GM18505 (cell line): ENCODE measurements around the gene CCDC82.

Experiments used
- ATAC-seq: cut with Tn5 transposase; IDR thresholded peaks from one replicate; pipeline ENCODE4 v1.9.1; 2021; ENCODE audit not compliant: unreplicated experiment
- POLR2A ChIP-seq: IDR thresholded peaks from 4 replicates; pipeline ENCODE4 v1.6.1; 2011; ENCODE audit warnings: borderline replicate concordance; ENCODE audit not compliant: insufficient read depth, insufficient read length; ENCODE audit errors: extremely low read depth

CCDC82 gene

GRCh38 chr11:96316869-96317268 is 72.8 kb downstream of the CCDC82 start:
- ATAC-seq: no peak

GRCh38 chr11:96315476-96315875 is 74.2 kb downstream of the CCDC82 start:
- ATAC-seq: no peak
- no peak for TF ChIP-seq POLR2A

More at GRCh38 chr11:96316869-96317268, 72.8 kb downstream of the CCDC82 start:
- no peak for TF ChIP-seq POLR2A

- ATAC-seq: no peak
- TF ChIP-seq POLR2A: no peak
Observed at GRCh38 chr11:96314326-96315020, 75.2 kb downstream of the CCDC82 start.

GRCh38 chr11:96313163-96313562 is 76.5 kb downstream of the CCDC82 start:
- TF ChIP-seq POLR2A: no peak
- ATAC-seq: no peak

- no peak for ATAC-seq
- TF ChIP-seq POLR2A: no peak
Observed at GRCh38 chr11:96311120-96311568, 78.6 kb downstream of the CCDC82 start.

- no peak for TF ChIP-seq POLR2A
- no peak for ATAC-seq
Observed at GRCh38 chr11:96310236-96310635, 79.5 kb downstream of the CCDC82 start.

GRCh38 chr11:96309643-96310017 is 80.1 kb downstream of the CCDC82 start:
- no peak for ATAC-seq
- TF ChIP-seq POLR2A: no peak

GRCh38 chr11:96309016-96309642 is 80.6 kb downstream of the CCDC82 start:
- TF ChIP-seq POLR2A: no peak
- no peak for ATAC-seq

- TF ChIP-seq POLR2A: no peak
- no peak for ATAC-seq
Observed at GRCh38 chr11:96307776-96308140, 82.0 kb downstream of the CCDC82 start.

GRCh38 chr11:96306933-96307775 is 82.6 kb downstream of the CCDC82 start:
- ATAC-seq: no peak
- no peak for TF ChIP-seq POLR2A

- TF ChIP-seq POLR2A: no peak
- ATAC-seq: no peak
Observed at GRCh38 chr11:96306600-96306932, 83.1 kb downstream of the CCDC82 start.

GRCh38 chr11:96306071-96306470 is 83.6 kb downstream of the CCDC82 start:
- ATAC-seq: no peak
- TF ChIP-seq POLR2A: no peak

- no peak for TF ChIP-seq POLR2A
- ATAC-seq: no peak
Observed at GRCh38 chr11:96303980-96304379, 85.7 kb downstream of the CCDC82 start.

GRCh38 chr11:96303064-96303463 is 86.6 kb downstream of the CCDC82 start:
- TF ChIP-seq POLR2A: no peak
- ATAC-seq: no peak
